ENCODE results near the gene MBP.

DNA sequence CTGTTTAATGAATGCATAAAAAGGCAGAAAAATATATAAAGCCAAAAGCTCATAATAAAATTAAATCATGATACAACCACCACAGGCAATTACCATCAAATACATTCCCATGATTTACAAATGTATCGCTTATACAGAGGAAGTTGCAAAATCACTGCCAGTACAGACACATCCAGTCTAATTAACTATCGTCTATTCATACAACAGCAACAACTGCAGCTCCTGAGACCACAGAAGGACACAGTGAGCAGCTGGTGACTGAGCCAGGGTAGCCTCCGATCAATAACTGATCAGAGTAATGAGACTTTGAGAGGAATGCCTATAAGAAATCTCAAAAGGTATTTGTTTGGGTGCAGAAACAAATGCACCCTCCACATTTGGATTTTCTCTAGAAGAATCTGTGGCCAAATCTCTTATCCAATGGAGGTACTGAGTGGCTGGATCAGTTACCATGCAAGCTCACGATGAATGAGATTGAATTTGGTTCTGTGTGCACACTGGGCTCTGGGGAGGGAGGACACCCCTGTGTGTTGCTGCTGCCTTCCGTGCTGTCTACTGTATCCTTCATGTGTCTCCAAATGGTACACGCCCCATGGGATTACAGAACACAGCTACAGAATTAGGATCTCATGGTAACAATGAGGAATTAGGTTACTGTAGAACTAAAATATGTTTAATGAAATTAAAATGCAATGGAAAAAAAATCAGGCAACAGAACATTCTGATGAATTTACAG lies 119.6 kb downstream of the MBP start:
- TF ChIP-seq, protein P1, sequence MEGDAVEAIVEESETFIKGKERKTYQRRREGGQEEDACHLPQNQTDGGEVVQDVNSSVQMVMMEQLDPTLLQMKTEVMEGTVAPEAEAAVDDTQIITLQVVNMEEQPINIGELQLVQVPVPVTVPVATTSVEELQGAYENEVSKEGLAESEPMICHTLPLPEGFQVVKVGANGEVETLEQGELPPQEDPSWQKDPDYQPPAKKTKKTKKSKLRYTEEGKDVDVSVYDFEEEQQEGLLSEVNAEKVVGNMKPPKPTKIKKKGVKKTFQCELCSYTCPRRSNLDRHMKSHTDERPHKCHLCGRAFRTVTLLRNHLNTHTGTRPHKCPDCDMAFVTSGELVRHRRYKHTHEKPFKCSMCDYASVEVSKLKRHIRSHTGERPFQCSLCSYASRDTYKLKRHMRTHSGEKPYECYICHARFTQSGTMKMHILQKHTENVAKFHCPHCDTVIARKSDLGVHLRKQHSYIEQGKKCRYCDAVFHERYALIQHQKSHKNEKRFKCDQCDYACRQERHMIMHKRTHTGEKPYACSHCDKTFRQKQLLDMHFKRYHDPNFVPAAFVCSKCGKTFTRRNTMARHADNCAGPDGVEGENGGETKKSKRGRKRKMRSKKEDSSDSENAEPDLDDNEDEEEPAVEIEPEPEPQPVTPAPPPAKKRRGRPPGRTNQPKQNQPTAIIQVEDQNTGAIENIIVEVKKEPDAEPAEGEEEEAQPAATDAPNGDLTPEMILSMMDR (IDR thresholded peaks at IDR 0.05), result no peak
- TF ChIP-seq POLR2A (IDR thresholded peaks at IDR 0.05), result no peak

Data from lower leg skin (tissue), 3 donors.